Body of pancreas (tissue), 4 donors: ENCODE results near the gene EIF4A2. TPM values are rescaled to one million over a fixed set of nuclear protein-coding genes. Genes with fewer than 3 reads are reported as not detected.

Experiments used
- ATAC-seq: fragments of 150-250 bp; one replicate; pipeline ENCODE4 v1.9.1; 2016
- DNase-seq, 4 donors: peaks; one replicate each; pipeline ENCODE4 v3.0.0-alpha.2; 2019
- H3K27ac ChIP-seq, 4 donors: fragments of 200-600 bp; sonication (generic); 1 replicate in 3 of 4; 2 replicates in 1 of 4; pipeline versions ENCODE4 v1.5.1 to v1.6.1; 2016 to 2019; ENCODE audit warnings: mild to moderate bottlenecking in 1 of 4, mixed read lengths in 1 of 4, moderate library complexity in 1 of 4
- H3K27me3 ChIP-seq, 2 donors: fragments of 200-600 bp; sonication (generic); one replicate each; pipeline ENCODE4 v1.6.0; 2016; ENCODE audit warnings: mild to moderate bottlenecking in 1 of 2
- H3K36me3 ChIP-seq, 2 donors: fragments of 200-600 bp; sonication (generic); replicated peaks in 1 of 2; 2 replicates each; pipeline ENCODE4 v1.5.1; 2016; ENCODE audit warnings: low read depth in 2 of 2; ENCODE audit not compliant: insufficient read depth in 1 of 2
- H3K4me1 ChIP-seq: fragments of 200-600 bp; sonication (generic); one replicate; pipeline ENCODE4 v1.6.0; 2016
- H3K4me3 ChIP-seq, 2 donors: fragments of 200-600 bp; sonication (generic); 1 replicate in 1 of 2; 2 replicates in 1 of 2; pipeline ENCODE4 v1.5.1; 2016 to 2019
- H3K9me3 ChIP-seq, 3 donors: fragments of 200-600 bp; sonication (generic); 1 replicate in 2 of 3; 2 replicates in 1 of 3; pipeline ENCODE4 v1.5.1; 2016
- POLR2A ChIP-seq, 3 donors: fragments of 450-650 bp; IDR thresholded peaks; one replicate each; pipeline ENCODE4 v1.6.1; 2016; ENCODE audit warnings: antibody characterized with exemption in 3 of 3, mild to moderate bottlenecking in 2 of 3
- WGBS, 2 donors: methylation state at CpG; one replicate each; pipeline ENCODE4 v1.1.5; 2017; 5-methylcytosine and 5-hydroxymethylcytosine counted together
- intact Hi-C: fragments of 100-400 bp; cut with DNase I; formaldehyde crosslinking; loops from one replicate; pipeline ENCODE4 v1.15.1; 2023
- total RNA-seq, 2 donors: library from RNA; depleted of rRNA; stranded (reverse); fragments of >200 nt; gene quantifications; one replicate each; pipeline ENCODE4 v1.1.0, GENCODE V29; 2016
- TF ChIP-seq, protein P1 (sequence below), 7 experiments: fragments of 450-650 bp in 4 of 7; fragments of 200-600 bp in 3 of 7; sonication (generic) in 3 of 7; IDR thresholded peaks; one replicate each; pipeline ENCODE4 v1.5.1; 2016 to 2019; ENCODE audit warnings: antibody characterized with exemption in 7 of 7

Gene EIF4A2
- total RNA-seq, 2 donors from 2014 or later: 222 to 424 TPM

DNA sequence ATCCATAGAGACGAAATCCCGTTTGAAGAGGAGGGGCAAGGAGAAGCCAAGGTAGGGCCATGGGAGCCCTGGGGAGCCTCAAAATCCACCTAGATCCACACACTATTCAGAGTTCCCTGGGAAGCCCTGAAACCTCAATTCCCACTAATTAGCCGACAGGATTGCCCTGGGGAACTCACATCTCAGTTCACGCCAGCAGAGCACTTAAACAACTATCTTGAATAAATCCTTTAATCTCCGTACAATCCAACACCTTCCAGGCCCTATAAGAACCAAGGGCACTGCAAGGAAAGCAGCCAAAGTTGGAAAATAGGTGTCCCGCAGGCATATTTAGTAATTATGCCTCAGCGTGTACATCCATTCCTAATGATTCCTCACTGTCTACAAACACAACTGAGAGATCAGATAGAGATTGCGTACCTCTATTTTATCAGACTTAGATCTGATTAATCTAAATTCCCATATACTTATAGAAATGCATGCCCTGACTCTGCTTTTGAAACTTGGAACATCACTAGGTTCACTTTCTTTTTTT, 25.6 kb upstream of the EIF4A2 start:
- H3K27me3 ChIP-seq: no peaks in the 10 kb centered on the region
- ATAC-seq (no peak), DNase-seq (no peak)
- no peak overlapping the region for H3K27ac ChIP-seq
- no peak overlapping the region for H3K4me3 ChIP-seq
- intact Hi-C loops: no loop called here
- TF ChIP-seq, protein P1, sequence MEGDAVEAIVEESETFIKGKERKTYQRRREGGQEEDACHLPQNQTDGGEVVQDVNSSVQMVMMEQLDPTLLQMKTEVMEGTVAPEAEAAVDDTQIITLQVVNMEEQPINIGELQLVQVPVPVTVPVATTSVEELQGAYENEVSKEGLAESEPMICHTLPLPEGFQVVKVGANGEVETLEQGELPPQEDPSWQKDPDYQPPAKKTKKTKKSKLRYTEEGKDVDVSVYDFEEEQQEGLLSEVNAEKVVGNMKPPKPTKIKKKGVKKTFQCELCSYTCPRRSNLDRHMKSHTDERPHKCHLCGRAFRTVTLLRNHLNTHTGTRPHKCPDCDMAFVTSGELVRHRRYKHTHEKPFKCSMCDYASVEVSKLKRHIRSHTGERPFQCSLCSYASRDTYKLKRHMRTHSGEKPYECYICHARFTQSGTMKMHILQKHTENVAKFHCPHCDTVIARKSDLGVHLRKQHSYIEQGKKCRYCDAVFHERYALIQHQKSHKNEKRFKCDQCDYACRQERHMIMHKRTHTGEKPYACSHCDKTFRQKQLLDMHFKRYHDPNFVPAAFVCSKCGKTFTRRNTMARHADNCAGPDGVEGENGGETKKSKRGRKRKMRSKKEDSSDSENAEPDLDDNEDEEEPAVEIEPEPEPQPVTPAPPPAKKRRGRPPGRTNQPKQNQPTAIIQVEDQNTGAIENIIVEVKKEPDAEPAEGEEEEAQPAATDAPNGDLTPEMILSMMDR (IDR thresholded peaks at IDR 0.05): no peak
- no peak for TF ChIP-seq POLR2A (IDR thresholded peaks at IDR 0.05)
- H3K36me3 ChIP-seq: no peaks in the 10 kb centered on the region
- no peaks in the 10 kb centered on the region for H3K9me3 ChIP-seq
- peaks cover 6% of the 10 kb centered on the region for H3K4me1 ChIP-seq
- WGBS, 2 donors: 70 to 76% methylated on average over 8 of the region's 8 CpGs

DNA sequence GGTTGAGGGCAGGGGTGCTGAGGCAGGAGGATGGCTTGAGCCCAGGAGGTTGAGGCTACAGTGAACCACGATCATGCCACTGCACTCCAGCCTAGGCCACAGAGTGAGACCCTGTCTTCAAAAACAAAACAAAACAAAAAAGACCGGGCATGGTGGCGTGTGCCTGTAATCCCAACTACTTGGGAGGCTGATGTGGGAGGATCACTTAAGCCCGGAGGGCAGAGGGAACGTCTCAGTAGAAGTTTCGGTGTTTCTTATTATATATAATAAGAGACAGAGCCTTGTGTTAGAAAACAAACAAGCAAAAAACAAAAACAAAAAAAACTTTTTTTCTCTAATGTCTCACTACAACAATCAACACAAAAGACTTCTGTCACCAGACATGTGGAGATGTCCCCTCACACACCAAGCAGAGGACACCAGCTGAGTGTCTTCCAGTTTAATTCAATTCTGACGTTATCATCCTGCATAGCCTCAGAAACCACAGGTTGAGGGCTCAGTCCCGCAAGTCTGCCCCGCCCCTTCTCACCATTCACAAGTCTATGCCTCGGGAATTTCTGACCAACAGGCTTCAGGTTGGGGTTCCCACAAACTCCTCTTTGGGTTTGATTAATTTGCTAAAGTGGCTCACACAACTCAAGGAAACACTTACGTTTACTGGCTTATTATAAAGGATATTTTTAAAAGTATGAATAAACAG, 24.0 kb upstream of the EIF4A2 start:
- no peaks in the 10 kb centered on the region for H3K36me3 ChIP-seq
- DNase-seq (no peak), ATAC-seq (no peak)
- H3K9me3 ChIP-seq: no peaks in the 10 kb centered on the region
- H3K4me3 ChIP-seq: no peak overlapping the region
- H3K27ac ChIP-seq: no peak overlapping the region
- H3K4me1 ChIP-seq: no peaks in the 10 kb centered on the region
- intact Hi-C loops: no loop called here
- TF ChIP-seq, protein P1 (IDR thresholded peaks at IDR 0.05): no peak
- no peak for TF ChIP-seq POLR2A (IDR thresholded peaks at IDR 0.05)
- WGBS, 2 donors: 72 to 74% methylated on average over 11 of the region's 11 CpGs
- H3K27me3 ChIP-seq: no peaks in the 10 kb centered on the region

DNA sequence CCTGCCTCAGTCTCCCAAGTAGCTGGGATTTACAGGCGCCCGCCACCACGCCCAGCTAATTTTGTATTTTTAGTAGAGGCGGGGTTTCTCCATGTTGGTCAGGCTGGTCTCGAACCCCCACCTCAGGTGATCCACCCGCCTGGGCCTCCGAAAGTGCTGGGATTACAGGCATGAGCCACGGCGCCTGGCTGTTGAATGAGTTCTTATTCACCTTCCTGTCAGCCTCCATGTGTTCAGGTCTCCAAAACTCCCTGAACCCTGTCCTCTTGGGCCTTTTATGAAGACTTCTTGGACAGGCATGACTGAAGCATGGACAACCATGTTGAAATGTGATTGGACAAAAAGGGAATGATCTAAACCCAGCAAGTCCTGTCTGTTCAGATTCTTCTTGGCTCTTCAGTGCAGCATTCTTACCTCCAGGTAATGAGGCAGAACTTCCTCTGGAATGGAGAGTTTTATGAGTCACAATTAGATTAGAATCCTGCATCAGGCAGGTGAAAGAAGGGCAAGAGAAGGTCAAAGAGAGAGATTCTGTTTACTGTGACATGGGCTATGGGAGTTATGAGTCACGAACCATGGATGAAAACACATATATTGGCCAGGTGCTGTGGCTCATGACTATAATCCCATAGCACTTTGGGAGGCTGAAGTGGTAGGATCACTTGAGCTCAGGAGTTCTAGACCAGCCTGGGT, 23.1 kb upstream of the EIF4A2 start:
- no peaks in the 10 kb centered on the region for H3K36me3 ChIP-seq
- WGBS, 2 donors: 85 to 88% methylated on average over 10 of the region's 10 CpGs
- H3K4me3 ChIP-seq: no peak overlapping the region
- H3K27me3 ChIP-seq: no peaks in the 10 kb centered on the region
- ATAC-seq (no peak), DNase-seq (no peak)
- H3K9me3 ChIP-seq: no peaks in the 10 kb centered on the region
- intact Hi-C loops: no loop called here
- H3K27ac ChIP-seq: no peak overlapping the region
- no peaks in the 10 kb centered on the region for H3K4me1 ChIP-seq
- TF ChIP-seq, protein P1 (IDR thresholded peaks at IDR 0.05): no peak
- no peak for TF ChIP-seq POLR2A (IDR thresholded peaks at IDR 0.05)

DNA sequence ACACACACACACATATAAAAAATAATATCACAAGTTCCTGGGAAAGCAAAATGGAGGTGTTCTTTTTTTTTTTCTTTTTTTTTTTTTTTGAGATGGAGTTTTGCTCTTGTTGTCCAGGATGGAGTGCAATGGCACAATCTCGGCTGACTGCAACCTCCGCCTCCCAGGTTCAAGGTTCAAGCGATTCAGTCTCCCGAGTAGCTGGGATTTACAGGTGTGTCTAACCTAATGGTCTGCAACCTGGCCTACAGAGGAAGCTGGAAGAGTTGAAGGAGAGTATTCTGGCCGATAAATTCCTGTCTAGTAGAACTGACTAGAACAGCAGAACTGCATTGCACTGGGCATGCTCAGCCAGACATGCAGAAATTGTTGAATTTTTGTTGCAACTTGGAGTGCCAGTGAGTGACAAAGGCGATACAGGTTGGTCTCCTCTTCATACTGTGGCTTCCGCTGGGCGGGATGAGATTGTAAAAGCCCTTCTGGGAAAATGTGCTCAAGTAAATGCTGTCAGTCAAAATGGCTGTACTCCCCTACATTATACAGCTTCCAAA, 22.4 kb upstream of the EIF4A2 start:
- DNase-seq (no peak), ATAC-seq (no peak)
- H3K4me3 ChIP-seq: no peak overlapping the region
- intact Hi-C loops: no loop called here
- H3K4me1 ChIP-seq: no peaks in the 10 kb centered on the region
- no peak overlapping the region for H3K27ac ChIP-seq
- H3K27me3 ChIP-seq: no peaks in the 10 kb centered on the region
- no peaks in the 10 kb centered on the region for H3K36me3 ChIP-seq
- H3K9me3 ChIP-seq: no peaks in the 10 kb centered on the region
- WGBS, 2 donors: 81 to 88% methylated on average over 8 of the region's 8 CpGs
- TF ChIP-seq POLR2A (IDR thresholded peaks at IDR 0.05): no peak
- TF ChIP-seq, protein P1 (IDR thresholded peaks at IDR 0.05): no peak
